Fibroblast of lung (primary cell): ENCODE measurements around the gene VARS2.

Source experiments
- CTCF ChIP-seq, 2 donors: IDR thresholded peaks in 1 of 2; conservative IDR thresholded peaks in 1 of 2; 1 replicate in 1 of 2; 2 replicates in 1 of 2; pipeline ENCODE4 v1.5.1; 2011 to 2012; ENCODE audit warnings: low read length in 2 of 2, control low read depth in 1 of 2, inconsistent platforms in 1 of 2, low read depth in 1 of 2, mild to moderate bottlenecking in 1 of 2
- EZH2 ChIP-seq: IDR thresholded peaks from 2 replicates; pipeline ENCODE4 v1.5.1; 2012; ENCODE audit warnings: low read length, control low read depth, mild to moderate bottlenecking; ENCODE audit errors: missing control alignments

GRCh38 chr6:30902709-30903108, 11.3 kb upstream of the VARS2 start:
- TF ChIP-seq CTCF (conservative IDR thresholded peaks at IDR 0.05 in 1 of 2, IDR thresholded peaks at IDR 0.05 in 1 of 2; ENCODE audit: low read depth in 1 of 2, low read length in 2 of 2) (no peak), EZH2 (no peak)
